Loucy (cell line): ENCODE results near the gene AVP.
"Not testable (repeated sequence)": the region's sequence is repeated elsewhere in the genome, so short reads cannot be mapped to it uniquely, and the experiment has no call there.

ENCODE experiments used
- H2AFZ ChIP-seq: fragments of 200-600 bp; sonication (generic); 2 replicates; pipeline ENCODE4 v1.6.0; 2016; ENCODE audit warnings: antibody characterized with exemption, mild to moderate bottlenecking, low read length, moderate library complexity
- H3F3A ChIP-seq: fragments of 200-600 bp; 2 replicates; pipeline ENCODE4 v1.6.0; 2016; ENCODE audit warnings: antibody characterized with exemption, low read depth, mild to moderate bottlenecking
- H3K27me3 ChIP-seq: fragments of 200-600 bp; sonication (generic); 2 replicates; pipeline ENCODE4 v1.6.1; 2014; ENCODE audit warnings: low read length, mild to moderate bottlenecking; ENCODE audit not compliant: insufficient read depth, poor library complexity, severe bottlenecking
- H3K36me3 ChIP-seq: fragments of 200-600 bp; sonication (generic); 2 replicates; pipeline ENCODE4 v1.6.1; 2016; ENCODE audit warnings: low read length; ENCODE audit not compliant: insufficient read depth
- H3K4me1 ChIP-seq: fragments of 200-600 bp; sonication (generic); 2 replicates; pipeline ENCODE4 v1.5.1; 2014; ENCODE audit warnings: low read length, mild to moderate bottlenecking; ENCODE audit not compliant: insufficient read depth, poor library complexity, severe bottlenecking
- H3K4me2 ChIP-seq: fragments of 200-600 bp; sonication (generic); 2 replicates; pipeline ENCODE4 v1.6.0; 2014; ENCODE audit warnings: antibody characterized with exemption, low read length, low read depth, mild to moderate bottlenecking; ENCODE audit not compliant: poor library complexity, severe bottlenecking
- H3K4me3 ChIP-seq: fragments of 200-600 bp; sonication (generic); 2 replicates; pipeline ENCODE4 v1.5.1; 2014; ENCODE audit warnings: low read length, mild to moderate bottlenecking, mixed read lengths; ENCODE audit not compliant: poor library complexity, severe bottlenecking
- H3K79me2 ChIP-seq: fragments of 200-600 bp; sonication (generic); 2 replicates; pipeline ENCODE4 v1.6.1; 2014; ENCODE audit warnings: low read length; ENCODE audit not compliant: insufficient read depth
- H3K9ac ChIP-seq: fragments of 200-600 bp; sonication (generic); 2 replicates; pipeline ENCODE4 v1.6.0; 2014; ENCODE audit warnings: mild to moderate bottlenecking, low read depth, low read length, moderate library complexity; ENCODE audit not compliant: poor library complexity, severe bottlenecking
- H3K9me2 ChIP-seq: fragments of 200-600 bp; sonication (generic); replicated peaks from 2 replicates; pipeline ENCODE4 v1.6.1; 2016; ENCODE audit warnings: low read depth, low read length, mixed read lengths
- H3K9me3 ChIP-seq: fragments of 200-600 bp; sonication (generic); 2 replicates; pipeline ENCODE4 v1.6.1; 2014; ENCODE audit warnings: mild to moderate bottlenecking, antibody characterized with exemption, low read length, low read depth; ENCODE audit not compliant: insufficient read depth
- H4K20me1 ChIP-seq: fragments of 200-600 bp; sonication (generic); 2 replicates; pipeline ENCODE4 v1.6.0; 2014; ENCODE audit warnings: antibody characterized with exemption, low read length, mild to moderate bottlenecking; ENCODE audit not compliant: insufficient read depth, poor library complexity, severe bottlenecking
- EZH2phosphoT487 ChIP-seq: fragments of 200-600 bp; IDR thresholded peaks from 2 replicates; pipeline ENCODE4 v1.6.1; 2018; ENCODE audit warnings: antibody characterized with exemption, mild to moderate bottlenecking, moderate library complexity, borderline replicate concordance
- TF ChIP-seq, protein P1 (sequence below): fragments of 200-600 bp; sonication (generic); conservative IDR thresholded peaks from 2 replicates; pipeline ENCODE4 v1.5.1; 2014; ENCODE audit warnings: mild to moderate bottlenecking, antibody characterized with exemption, low read length

The AVP gene

DNA sequence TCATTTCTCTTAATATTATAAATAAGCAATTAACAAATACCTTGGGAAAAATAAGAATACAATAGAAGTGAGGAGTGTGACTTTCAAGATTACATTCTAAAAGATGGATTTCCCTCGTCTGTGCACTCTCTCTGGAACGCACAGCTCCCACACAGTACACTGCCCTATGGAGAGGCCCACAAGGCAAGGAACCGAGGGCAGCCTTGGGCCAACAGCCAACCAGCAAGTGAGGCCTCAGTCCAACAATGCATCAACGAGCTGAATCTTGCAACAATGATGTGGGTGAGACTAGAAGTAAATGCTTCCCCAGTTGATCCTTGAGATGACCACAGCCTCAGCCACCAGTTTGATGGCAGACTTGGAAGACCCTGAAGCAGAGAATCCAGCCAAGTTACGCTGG lies 34.5 kb upstream of the AVP start:
- Histone ChIP-seq H3F3A (no peaks in the 10 kb centered on the region), H3K9me3 (no peaks in the 10 kb centered on the region), H2AFZ (no peak overlapping the region), H4K20me1 (no peaks in the 10 kb centered on the region), H3K79me2 (no peaks in the 10 kb centered on the region), H3K4me2 (no peak overlapping the region), H3K4me1 (peaks cover 9% of the 10 kb centered on the region), H3K9ac (no peak overlapping the region), H3K9me2 (no peaks in the 10 kb centered on the region), H3K4me3 (no peak overlapping the region), H3K36me3 (peaks cover 22% of the 10 kb centered on the region; the same call in 1 of the 2 replicates), H3K27me3 (no peaks in the 10 kb centered on the region)
- TF ChIP-seq, protein P1, sequence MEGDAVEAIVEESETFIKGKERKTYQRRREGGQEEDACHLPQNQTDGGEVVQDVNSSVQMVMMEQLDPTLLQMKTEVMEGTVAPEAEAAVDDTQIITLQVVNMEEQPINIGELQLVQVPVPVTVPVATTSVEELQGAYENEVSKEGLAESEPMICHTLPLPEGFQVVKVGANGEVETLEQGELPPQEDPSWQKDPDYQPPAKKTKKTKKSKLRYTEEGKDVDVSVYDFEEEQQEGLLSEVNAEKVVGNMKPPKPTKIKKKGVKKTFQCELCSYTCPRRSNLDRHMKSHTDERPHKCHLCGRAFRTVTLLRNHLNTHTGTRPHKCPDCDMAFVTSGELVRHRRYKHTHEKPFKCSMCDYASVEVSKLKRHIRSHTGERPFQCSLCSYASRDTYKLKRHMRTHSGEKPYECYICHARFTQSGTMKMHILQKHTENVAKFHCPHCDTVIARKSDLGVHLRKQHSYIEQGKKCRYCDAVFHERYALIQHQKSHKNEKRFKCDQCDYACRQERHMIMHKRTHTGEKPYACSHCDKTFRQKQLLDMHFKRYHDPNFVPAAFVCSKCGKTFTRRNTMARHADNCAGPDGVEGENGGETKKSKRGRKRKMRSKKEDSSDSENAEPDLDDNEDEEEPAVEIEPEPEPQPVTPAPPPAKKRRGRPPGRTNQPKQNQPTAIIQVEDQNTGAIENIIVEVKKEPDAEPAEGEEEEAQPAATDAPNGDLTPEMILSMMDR, result no peak

DNA sequence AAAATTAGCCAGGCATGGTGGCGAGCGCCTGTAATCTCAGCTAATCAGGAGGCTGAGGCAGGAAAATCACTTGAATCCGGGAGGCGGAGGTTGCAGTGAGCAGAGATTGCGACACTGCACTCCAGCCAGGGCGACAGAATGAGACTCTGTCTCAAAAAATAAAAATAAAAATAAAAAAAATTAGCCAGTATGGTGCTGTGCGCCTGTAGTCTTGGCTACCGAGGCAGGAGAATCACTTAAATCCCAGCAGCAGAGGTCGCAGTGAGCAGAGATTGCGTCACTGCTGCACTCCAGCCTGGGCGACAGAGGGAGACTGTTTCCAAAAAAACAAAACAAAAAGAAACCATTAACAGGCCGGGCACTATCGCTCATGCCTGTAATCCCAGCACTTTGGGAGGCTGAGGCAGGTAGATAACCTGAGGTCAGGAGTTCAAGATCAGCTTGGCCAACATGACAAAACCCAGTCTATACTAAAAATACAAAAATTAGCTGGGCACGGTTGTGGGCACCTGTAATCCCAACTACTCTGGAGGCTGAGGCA lies 33.4 kb upstream of the AVP start:
- not testable (repeated sequence) for H3K4me1 ChIP-seq, H3K9me2 ChIP-seq, H3K9ac ChIP-seq, H3K4me2 ChIP-seq, H3K4me3 ChIP-seq, H3K9me3 ChIP-seq, H4K20me1 ChIP-seq, H3F3A ChIP-seq, H3K27me3 ChIP-seq, H3K79me2 ChIP-seq, H2AFZ ChIP-seq
- H3K36me3 ChIP-seq, result peaks cover 22% of the 10 kb centered on the region; the same call in 1 of the 2 replicates

DNA sequence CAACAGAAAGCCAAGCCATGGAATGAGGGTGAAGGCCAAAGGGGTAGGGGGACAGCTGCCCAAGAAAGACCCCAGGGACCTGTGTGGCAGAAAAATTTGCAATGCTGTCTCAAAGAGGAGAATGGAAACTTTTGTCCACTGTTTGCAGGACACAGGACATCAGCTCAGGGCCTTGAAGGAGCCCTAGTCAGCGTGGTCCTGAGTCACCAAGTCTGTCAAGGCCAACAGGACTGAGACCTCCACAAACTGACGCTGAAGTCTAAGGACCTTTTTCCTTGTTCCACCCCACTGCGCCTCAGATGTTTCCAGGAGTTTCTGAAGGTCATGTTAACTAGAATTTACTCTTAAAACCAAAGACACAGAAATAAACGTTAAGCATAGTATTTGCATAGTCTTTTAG lies 31.8 kb upstream of the AVP start:
- no peak overlapping the region for H3K9ac ChIP-seq
- no peaks in the 10 kb centered on the region for H3K79me2 ChIP-seq
- no peak overlapping the region for H3K4me3 ChIP-seq
- H3K27me3 ChIP-seq, result no peaks in the 10 kb centered on the region
- H3K4me1 ChIP-seq, result peaks cover 16% of the 10 kb centered on the region
- H3K9me3 ChIP-seq, result no peaks in the 10 kb centered on the region
- H3F3A ChIP-seq, result no peaks in the 10 kb centered on the region
- no peaks in the 10 kb centered on the region for H4K20me1 ChIP-seq
- TF ChIP-seq, protein P1, result no peak
- TF ChIP-seq EZH2phosphoT487, result no peak
- H3K4me2 ChIP-seq, result no peak overlapping the region
- H2AFZ ChIP-seq, result no peak overlapping the region
- peaks cover 10% of the 10 kb centered on the region; the same call in 1 of the 2 replicates for H3K36me3 ChIP-seq
- H3K9me2 ChIP-seq, result no peaks in the 10 kb centered on the region
